ENCODE data around the gene CRYZ.
"Not testable (repeated sequence)": the region's sequence is repeated elsewhere in the genome, so short reads cannot be mapped to it uniquely, and the experiment has no call there.

The CRYZ gene, protein sequence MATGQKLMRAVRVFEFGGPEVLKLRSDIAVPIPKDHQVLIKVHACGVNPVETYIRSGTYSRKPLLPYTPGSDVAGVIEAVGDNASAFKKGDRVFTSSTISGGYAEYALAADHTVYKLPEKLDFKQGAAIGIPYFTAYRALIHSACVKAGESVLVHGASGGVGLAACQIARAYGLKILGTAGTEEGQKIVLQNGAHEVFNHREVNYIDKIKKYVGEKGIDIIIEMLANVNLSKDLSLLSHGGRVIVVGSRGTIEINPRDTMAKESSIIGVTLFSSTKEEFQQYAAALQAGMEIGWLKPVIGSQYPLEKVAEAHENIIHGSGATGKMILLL
- 5.3 to 28.0 (median 13.9) reads per million in 17 experiments for total RNA-seq

DNA sequence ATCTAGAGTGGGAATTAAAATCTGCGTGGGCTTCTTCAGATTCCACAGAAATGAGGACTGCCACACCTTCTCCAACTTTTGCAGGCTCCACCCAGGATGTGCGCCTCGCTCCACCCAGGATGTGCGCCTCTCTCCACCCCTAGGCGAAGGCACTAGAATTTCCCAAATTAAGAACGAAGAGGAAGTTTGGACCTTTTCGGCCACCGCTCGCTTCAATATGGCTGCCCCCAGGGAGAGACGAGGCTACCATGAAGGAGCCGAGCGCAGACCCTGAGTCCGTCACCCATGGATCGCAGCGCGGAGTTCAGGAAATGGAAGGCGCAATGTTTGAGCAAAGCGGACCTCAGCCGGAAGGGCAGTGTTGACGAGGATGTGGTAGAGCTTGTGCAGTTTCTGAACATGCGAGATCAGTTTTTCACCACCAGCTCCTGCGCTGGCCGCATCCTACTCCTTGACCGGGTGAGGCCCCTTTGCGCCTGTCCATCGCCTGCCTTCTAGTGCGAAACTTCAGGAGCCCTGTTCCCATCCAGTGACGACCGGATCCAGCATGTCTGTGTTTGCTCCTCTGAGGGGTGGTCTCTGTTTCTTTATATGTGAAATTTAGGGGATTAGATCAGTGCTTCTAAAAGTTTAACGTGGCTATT is at the start of gene CRYZ, which contains the start of gene TYW3:
CRYZ (minus strand) TSS at position 91 of the 644 bp plus-strand sequence. CDS start 8,229 bp downstream, outside the sequence.
TYW3 (plus strand) TSS at position 193 of the 644 bp plus-strand sequence; CDS start at position 286, 93 bp downstream.
- DNase-seq: peak; percentile 95 to 96 (median 96)

DNA sequence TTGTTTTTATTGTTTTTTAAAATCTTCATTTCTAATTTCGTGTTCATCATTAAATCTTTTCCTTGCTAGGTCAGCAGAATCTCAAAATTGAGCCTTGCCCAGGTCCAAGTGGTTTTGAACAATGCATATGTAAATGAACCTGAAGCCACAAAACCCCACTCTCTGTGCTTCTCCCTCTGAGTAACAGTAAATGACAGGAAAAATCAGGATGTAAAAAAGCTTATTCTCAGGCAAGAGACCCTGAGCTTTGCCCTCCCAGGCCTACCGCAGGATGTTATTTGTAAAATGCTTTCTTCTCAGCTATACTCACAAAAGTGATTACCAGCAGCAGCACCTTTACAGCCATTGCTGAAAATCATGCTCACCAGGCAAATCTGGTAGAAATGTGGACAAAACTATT is 47.7 kb upstream of the CRYZ start:
- no peak for DNase-seq

DNA sequence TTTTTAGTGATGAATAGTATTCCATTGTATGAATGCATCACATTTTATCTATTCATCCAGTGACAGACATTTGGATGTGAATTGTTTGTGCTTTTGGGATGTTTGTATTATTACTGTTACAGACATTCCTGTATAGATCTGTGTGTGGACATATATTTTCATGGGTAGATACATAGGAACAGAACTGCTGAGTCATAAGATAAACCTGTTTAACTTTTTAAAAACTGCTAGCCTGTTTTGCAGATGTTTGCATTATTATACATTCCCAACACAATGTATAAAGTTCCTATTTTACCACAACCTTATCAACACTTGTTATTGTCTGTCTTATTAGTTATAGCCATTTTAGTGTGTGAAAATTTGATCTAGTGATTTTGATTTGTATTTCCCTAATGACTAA is 46.9 kb upstream of the CRYZ start:
- no peak for DNase-seq

DNA sequence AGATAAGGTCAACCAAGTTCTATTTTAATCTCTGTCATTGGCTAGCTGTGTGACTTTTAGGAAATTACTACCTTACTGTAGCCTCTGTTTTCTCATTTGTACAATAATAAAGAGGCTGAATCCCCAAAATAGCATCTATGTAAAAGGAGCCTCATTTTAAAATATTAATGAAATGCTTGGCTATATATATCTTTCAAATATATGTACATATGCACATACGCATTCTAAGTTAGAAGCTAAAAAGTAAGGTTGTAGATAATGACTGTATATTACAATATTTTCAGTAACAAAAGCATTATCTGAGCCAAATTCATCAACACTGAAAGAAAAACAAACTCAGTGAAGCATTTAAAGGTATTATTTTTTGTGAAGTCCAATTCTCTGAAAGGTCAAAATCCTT is 44.7 kb upstream of the CRYZ start:
- no peak for DNase-seq

DNA sequence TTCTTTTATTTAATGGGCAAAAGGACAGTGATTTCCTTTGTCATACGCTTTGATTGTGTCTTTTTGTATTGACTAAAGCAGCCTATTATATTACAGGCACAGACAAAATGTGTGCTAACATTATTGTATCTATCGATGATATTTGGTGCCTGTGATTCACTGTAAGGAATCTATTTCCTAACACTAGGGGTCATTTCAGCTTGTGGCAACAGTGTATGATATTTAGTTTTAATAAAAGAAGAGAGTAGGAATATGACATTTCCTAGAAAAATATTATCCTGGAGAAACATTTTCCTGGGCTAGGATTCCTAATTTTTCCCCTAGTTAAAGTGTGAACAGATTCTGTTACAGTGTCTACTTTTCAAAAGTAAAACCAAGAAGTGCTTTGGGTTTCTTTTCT is 42.9 kb upstream of the CRYZ start:
- no peak for DNase-seq

DNA sequence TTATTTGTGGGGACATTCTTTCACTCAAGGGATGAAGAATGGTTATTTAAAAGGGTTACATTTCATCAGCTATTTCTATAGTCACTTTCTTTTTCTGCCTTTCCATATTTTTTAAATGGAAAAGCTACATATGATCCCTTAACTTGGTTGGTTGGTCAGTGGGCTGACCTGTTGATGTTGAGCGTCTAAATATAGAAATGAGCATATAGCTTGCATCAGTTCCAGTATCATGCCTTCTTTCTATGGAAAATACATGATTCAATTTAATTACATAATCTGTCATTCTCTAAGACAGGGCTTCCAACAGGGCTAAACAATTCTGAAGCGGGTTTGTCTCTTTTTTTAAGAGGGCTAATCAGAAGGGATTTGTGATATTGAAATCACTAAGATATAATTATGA is 40.7 kb upstream of the CRYZ start:
- DNase-seq: no peak

DNA sequence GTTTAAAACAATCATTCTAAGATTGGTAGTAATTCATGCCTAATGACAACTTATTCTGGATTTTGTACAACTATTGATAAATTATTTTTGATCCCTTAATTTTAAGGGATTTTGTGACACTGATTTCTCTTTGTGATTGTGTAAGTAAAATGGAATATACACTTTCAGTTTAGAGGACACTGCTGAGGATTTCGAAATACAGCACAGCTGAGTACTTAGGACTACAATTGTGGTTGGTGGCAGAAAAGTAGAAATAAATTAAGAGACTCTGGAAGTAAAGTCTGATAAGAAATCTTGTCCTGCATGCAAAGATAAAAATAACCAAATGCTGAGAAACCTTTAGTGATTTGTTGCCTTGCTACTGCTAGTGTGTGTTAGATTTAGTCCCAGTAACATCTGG is 40.1 kb upstream of the CRYZ start:
- DNase-seq: peak in 2 of 4 experiments; percentile 1 to 19

DNA sequence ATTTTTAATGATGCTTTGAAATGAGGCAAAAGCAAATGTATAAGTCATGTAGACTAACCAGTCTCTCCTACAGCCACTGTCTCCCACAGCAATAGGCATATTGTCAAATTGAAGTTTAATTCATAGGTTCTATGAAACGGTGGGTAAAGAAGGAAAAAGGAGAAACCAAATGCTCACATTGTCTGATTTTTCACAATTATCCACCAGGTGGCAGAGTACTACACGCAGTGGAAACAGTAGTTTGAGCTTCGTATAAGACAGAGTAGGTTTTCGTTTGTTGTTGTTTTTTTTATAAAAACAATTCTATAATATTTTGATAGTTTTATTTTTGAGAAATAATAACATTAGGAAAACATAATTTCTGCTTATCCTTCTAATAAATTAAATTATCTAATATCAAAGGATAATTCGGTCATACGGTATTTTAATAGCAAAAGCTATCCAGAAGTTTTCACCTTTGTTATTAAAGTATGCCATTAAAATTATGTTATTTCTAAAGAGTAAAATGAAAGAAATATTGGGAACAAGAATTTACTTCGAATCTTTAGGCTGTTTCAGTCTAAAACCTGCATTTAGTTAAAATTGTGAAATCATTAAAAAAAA is 39.2 kb upstream of the CRYZ start:
- DNase-seq: peak; percentile 52 to 72 (median 62)

DNA sequence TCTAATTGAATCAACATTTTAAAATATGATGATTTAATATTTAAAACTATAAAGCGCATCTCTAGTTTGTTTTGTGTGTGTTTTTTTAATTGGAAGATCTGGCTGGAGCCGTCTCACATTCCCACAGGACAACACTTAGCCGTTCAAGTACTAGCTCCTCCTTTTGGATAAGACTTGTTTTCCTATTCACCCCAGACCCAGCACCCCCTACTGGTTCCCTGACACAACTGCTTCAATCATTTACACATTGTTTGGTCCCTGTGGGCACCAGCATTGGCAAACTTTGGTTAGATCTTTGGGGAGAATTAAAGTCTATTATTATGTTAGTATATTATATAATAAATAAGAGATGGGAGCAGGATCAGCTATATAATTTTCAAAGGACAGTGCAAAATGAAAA is 34.6 kb upstream of the CRYZ start:
- DNase-seq: peak in 3 of 4 experiments; percentile 14 to 28 (median 14)

DNA sequence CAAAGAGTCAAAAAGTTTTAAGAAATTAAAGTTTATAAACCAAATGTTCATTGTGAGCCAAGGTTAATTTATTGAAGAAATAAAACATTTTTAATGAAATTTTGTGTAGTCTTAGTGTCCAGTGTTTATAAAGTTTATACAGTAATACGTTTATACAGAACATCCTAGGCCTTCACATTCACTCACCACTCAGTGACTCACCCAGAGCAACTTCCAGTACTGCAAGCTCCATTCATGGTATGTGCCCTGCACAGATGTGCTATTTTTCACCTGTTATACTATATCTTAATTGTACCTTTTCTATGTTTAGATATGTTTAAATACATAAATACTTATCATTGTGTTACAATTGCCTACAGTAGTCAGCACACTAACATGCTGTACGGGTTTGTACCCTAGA is 33.7 kb upstream of the CRYZ start:
- no peak for DNase-seq

DNA sequence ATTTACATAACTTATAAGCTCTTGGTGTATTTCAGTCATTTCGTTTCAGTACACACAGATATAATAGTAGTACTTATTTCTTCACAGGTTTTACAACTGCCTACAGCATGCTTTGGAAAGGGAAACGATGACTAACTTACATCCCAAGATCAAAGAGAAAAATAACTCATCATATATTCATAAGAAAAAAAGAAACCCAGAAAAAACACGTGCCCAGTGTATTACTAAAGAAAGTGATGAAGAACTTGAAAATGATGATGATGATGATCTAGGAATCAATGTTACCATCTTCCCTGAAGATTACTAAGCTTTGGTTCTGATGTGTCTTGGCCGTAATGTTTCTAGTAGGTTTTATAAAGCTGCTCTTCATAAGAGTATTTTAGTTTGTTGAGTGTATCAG is 31.0 kb upstream of the CRYZ start:
- DNase-seq: no peak

DNA sequence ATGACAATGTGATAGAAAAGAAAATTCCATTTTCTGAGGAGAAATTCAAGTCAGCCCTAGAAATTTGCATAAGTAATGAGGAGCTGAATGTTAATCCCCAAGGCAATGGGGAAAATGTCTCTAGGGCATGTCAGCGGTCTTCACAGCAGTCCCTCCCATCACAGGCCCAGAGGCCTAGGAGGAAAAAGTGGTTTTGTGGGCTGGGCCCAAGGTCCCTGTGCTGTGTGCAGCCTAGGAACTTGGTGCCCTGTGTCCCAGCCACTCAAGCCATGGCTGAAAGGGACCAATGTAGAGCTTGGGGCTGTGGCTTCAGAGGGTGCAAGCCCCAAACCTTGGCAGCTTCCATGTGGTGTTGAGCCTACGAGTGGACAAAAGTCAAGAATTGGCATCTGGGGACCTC is 23.8 kb upstream of the CRYZ start:
- DNase-seq: not testable (repeated sequence)

DNA sequence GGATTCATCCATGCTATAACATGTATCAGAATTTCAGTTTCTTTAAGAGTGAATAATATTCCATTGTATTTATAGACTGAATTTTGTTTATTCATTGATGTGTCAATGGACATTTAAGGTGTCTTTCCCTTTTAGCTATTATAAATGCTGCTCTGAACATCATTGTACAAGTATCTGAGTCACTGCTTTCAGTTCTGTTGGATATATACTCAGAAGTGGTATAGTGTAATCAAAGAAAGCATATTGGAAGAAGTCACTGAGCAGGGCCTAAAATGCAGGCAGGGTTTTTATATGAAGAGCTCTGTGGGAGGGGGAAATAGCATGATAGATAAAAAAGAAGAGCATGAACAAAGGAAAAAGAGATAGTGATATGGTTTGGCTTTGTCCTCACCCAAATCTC is 22.6 kb upstream of the CRYZ start:
- no peak for DNase-seq

DNA sequence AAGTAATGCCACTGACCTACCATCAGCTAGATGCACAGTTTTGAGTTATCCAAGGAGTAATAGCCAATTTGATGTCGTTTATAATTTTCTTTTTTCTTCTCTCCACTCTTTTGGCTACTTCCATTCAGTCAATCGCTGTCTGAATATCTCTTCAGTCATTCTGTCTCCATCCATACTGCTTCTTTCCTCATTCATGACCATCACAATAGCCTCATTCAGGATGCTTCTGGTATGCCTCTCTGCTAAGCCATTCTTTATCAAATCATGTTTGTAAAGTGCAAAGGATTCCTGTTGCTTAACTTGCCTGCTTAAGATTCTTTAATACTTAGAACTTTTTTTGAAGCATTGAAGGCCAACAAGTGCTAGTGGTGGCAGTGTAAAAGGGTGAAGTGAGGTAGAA is 20.3 kb upstream of the CRYZ start:
- DNase-seq: no peak

DNA sequence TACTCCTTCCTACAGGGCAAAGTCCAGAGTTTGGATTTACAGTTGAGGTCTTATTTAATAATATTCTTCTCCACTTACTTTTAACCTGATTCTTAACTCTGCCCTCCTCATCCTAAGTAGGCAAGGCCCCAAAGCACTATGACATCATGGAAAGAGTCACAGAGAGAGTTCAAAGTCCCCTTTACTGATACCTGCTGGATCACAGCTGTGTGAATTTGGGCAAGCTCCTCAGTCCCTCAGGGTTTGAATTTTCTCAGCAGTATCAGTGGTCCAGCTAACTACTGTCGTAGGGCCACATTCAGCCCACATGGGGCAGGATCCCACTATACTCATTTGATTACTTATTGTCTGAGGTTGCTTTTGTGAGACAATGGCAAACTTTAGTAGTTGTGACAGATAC is 16.1 kb upstream of the CRYZ start:
- no peak for DNase-seq

DNA sequence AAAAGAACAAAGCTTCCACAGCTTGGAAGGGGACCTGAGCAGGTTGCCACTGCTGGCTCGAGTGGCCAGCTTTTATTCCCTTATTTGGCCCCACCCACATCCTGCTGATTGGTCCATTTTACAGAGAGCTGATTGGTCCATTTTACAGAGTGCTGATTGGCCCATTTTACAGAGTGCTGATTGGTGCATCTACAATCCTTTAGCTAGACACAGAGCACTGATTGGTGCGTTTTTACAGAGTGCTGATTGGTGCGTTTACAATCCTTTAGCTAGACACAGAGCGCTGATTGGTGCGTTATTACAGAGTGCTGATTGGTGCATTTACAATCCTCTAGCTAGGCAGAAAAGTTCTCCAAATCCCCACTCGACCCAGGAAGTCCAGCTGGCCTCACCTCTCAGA is 12.4 kb upstream of the CRYZ start:
- DNase-seq: not testable (repeated sequence)

DNA sequence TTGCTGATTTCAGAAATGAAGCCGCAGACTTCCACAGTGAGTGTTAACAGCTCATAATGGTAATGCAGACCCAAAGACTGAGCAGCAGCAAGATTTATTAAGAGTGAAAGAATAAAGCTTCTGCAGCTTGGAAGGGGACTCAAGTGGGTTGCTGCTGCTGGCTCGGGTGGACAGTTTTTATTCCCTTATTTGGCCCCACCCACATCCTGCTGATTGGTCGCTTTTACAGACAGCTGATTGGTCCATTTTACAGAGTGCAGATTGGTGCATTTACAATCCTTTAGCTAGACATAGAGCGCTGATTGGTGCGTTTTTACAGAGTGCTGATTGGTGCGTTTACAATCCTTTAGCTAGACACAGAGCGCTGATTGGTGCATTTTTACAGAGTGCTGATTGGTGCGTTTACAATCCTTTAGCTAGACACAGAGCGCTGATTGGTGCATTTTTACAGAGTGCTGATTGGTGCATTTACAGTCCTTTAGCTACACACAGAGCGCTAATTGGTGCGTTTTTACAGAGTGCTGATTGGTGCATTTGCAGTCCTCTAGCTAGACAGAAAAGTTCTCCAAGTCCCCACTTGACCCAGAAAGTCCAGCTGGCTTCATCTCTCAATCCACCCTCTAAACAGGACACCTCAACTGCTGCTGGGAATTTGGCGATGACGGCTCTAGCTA is 7.6 kb upstream of the CRYZ start:
- DNase-seq: not testable (repeated sequence)

DNA sequence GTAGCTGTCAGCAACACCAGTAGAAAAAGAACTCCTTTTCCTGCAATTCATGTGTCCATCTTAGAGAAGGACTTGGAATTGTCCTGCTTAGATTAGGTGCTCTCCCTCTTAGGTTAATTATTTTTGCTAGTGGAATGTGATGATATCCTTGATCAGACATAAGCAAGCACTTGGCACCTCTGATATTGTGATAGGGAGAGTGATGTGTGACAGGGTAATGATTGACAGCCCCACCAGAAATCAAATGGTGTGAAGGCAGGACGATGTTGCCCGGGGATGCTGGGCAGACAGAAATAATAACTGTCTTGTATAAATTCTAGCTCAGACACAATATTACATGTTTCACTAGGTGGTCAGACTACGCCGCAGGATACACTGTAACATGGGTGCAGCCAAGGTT is 4.5 kb upstream of the CRYZ start:
- DNase-seq: no peak

DNA sequence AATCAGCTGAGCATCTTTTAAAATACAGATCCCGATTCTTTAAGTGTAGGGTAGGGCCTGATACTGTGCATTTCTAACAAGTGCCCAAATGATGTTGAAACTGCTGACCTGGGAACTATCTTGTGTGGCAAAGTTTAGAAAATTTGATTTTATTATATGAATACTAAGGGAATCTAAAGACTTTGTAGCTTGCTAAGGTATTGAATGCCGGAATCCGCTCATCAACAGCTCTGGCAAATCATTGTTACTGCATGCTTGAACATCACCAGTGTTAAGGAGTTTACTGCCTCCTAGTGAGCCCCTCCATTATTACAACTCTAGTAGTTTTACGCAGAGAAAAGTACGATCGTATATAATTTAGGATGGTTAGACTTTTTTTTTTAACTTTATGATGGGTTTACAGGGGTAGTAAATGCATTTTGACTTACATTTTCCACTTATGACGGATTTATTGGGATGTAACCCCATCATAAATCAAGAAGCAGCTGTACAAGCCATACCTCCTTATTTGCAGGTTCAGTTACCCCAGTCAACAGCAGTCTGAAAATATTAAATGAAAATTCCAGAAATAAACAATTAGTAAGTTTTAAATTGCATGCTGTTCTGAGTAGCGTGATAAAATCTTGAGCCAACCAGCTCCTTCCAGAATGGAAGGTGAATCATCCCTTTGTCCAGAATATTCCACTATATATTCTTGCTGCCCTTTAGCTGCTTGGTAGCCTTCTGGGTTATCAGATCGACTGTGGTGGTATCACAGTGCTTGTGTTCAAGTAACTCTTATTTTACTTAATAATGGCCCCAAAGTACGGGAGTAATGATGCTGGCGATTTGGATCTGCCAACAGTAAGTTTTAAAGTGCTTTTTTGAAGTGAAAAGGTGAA is 994 bp upstream of the CRYZ start:
- DNase-seq: peak; percentile 69 to 86 (median 76)

DNA sequence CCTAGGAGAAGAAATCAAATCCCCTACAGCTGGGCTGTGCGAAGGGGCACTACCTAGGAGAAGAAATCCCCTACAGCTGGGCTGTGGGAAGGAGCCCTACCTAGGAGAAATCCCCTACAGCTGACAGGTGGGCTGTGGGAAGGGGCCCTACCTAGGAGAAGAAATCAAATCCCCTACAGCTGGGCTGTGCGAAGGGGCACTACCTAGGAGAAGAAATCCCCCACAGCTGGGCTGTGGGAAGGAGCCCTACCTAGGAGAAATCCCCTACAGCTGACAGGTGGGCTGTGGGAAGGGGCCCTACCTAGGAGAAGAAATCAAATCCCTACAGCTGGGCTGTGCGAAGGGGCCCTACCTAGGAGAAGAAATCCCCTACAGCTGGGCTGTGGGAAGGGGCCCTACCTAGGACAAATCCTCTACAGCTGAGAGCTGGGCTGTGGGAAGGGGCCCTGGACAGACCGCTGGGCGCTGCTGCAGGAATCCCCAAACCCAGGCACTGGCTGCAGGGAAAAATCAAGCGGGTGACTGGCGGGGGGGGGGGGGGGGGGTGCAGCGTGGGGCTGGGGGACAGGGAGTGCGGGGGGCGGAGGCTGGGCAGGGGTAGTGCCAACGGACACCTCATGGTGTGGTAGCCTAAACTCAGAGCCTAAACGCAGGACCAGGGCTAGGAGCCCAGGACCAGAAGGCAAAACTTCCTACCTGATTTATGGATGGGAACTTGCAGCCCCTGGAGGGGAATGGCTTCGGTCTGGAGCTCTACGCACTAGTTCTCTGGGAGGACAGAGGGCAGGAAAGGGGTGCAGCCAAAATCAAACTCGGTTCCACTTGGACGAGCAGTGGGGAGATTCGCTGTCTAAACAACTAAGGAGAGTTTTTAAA is 541 bp downstream of the CRYZ start:
- DNase-seq: peak in 1 of 4 experiments; percentile 0

Measured in suppressor macrophage (primary cell).